Spleen (tissue), 7 donors: ENCODE results near the gene CREB3.

Experiments
- POLR2AphosphoS5 ChIP-seq, 3 donors: sonication (generic); formaldehyde crosslinking; IDR thresholded peaks; one replicate each; pipeline ENCODE4 v1.5.1; 2017; ENCODE audit warnings: antibody characterized with exemption in 3 of 3
- TF ChIP-seq, protein P1 (sequence below), 11 experiments: fragments of 200-600 bp in 7 of 11; fragments of 450-650 bp in 4 of 11; sonication (generic) in 4 of 11; IDR thresholded peaks in 8 of 11; conservative IDR thresholded peaks in 3 of 11; 1 replicate in 7 of 11; 2 replicates in 4 of 11; pipeline versions ENCODE4 v1.4.0 to v1.8.0; 2016 to 2021; ENCODE audit warnings: antibody characterized with exemption in 11 of 11, inconsistent platforms in 4 of 11, mild to moderate bottlenecking in 1 of 11
- donor health status: DM: no; HTN: no; CAD: no; lungs with moderate emphysema.
- donor health status: DM: no; HTN: no; CAD: no.
- donor health status: DM: no; HTN: no; CAD: no.

DNA sequence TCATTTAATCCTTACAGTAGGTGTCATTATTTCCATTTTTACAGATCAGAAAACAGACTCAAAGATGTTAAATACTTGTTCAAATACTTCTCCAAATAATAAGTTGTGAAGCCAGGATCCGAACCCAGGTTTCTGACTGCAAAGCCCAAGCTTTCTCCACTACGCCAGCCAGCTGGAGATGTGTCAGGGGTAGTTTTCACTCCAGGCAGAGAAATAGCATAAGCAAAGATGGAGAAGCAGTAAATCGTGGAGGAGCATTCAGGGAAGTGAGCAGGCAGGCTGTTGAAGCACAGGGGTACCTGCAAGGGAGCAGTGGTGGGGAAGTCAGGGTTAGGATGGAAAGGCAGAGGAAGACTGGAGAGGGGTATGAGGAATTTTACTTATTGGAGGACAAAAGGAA is 3.4 kb upstream of the CREB3 start:
- TF ChIP-seq POLR2AphosphoS5 (IDR thresholded peaks at IDR 0.05) = no peak
- TF ChIP-seq, protein P1, sequence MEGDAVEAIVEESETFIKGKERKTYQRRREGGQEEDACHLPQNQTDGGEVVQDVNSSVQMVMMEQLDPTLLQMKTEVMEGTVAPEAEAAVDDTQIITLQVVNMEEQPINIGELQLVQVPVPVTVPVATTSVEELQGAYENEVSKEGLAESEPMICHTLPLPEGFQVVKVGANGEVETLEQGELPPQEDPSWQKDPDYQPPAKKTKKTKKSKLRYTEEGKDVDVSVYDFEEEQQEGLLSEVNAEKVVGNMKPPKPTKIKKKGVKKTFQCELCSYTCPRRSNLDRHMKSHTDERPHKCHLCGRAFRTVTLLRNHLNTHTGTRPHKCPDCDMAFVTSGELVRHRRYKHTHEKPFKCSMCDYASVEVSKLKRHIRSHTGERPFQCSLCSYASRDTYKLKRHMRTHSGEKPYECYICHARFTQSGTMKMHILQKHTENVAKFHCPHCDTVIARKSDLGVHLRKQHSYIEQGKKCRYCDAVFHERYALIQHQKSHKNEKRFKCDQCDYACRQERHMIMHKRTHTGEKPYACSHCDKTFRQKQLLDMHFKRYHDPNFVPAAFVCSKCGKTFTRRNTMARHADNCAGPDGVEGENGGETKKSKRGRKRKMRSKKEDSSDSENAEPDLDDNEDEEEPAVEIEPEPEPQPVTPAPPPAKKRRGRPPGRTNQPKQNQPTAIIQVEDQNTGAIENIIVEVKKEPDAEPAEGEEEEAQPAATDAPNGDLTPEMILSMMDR (IDR thresholded peaks at IDR 0.05 in 8 of 11, conservative IDR thresholded peaks at IDR 0.05 in 3 of 11) = no peak
